Neural cell (in vitro differentiated cells): Measurements from ENCODE around the gene CPA2.

Experiments
- EP300 ChIP-seq: fragments of 450-650 bp; conservative IDR thresholded peaks from 2 replicates; pipeline ENCODE4 v1.6.1; 2014; ENCODE audit warnings: antibody characterized with exemption, mild to moderate bottlenecking, moderate library complexity; ENCODE audit not compliant: poor library complexity, severe bottlenecking
- EZH2 ChIP-seq: fragments of 200-600, 300-800 bp; shearing (Covaris generic), sonication (generic); IDR thresholded peaks from 2 replicates; pipeline ENCODE4 v1.6.1; 2014; ENCODE audit warnings: antibody characterized with exemption, low read length, borderline replicate concordance, mild to moderate bottlenecking; ENCODE audit not compliant: insufficient read depth, poor library complexity, severe bottlenecking
- POLR2AphosphoS5 ChIP-seq: IDR thresholded peaks from 2 replicates; pipeline ENCODE4 v1.6.1; 2012
- RAD21 ChIP-seq: fragments of 450-650 bp; conservative IDR thresholded peaks from 2 replicates; pipeline ENCODE4 v1.6.1; 2014; ENCODE audit warnings: antibody characterized with exemption, mild to moderate bottlenecking, moderate library complexity
- REST ChIP-seq: IDR thresholded peaks from 2 replicates; pipeline ENCODE4 v1.6.1; 2012; ENCODE audit warnings: borderline replicate concordance
- SMC3 ChIP-seq: fragments of 450-650 bp; conservative IDR thresholded peaks from 2 replicates; pipeline ENCODE4 v1.6.1; 2014; ENCODE audit warnings: antibody characterized with exemption, mild to moderate bottlenecking, moderate library complexity; ENCODE audit not compliant: poor library complexity
- TAF1 ChIP-seq: IDR thresholded peaks from 2 replicates; pipeline ENCODE4 v1.6.1; 2012; ENCODE audit warnings: low read depth
- TF ChIP-seq, protein P1 (sequence below): fragments of 450-650 bp; IDR thresholded peaks from 2 replicates; pipeline ENCODE4 v1.5.1; 2014; ENCODE audit warnings: antibody characterized with exemption, mild to moderate bottlenecking, moderate library complexity; ENCODE audit not compliant: poor library complexity, severe bottlenecking

- TF ChIP-seq TAF1 (no peak), SMC3 (no peak), EZH2 (no peak), POLR2AphosphoS5 (no peak), RAD21 (no peak), EP300 (no peak), REST (no peak)
- TF ChIP-seq, protein P1, sequence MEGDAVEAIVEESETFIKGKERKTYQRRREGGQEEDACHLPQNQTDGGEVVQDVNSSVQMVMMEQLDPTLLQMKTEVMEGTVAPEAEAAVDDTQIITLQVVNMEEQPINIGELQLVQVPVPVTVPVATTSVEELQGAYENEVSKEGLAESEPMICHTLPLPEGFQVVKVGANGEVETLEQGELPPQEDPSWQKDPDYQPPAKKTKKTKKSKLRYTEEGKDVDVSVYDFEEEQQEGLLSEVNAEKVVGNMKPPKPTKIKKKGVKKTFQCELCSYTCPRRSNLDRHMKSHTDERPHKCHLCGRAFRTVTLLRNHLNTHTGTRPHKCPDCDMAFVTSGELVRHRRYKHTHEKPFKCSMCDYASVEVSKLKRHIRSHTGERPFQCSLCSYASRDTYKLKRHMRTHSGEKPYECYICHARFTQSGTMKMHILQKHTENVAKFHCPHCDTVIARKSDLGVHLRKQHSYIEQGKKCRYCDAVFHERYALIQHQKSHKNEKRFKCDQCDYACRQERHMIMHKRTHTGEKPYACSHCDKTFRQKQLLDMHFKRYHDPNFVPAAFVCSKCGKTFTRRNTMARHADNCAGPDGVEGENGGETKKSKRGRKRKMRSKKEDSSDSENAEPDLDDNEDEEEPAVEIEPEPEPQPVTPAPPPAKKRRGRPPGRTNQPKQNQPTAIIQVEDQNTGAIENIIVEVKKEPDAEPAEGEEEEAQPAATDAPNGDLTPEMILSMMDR = no peak
Measured at GRCh38 chr7:130333832-130334231, 67.2 kb downstream of the CPA2 start.
